Lung microvascular endothelial cell (primary cell): Measurements from ENCODE around the gene DSC1. TPM values are rescaled to one million over a fixed set of nuclear protein-coding genes. Genes with fewer than 3 reads are reported as not detected.
"Not testable (repeated sequence)": the region's sequence is repeated elsewhere in the genome, so short reads cannot be mapped to it uniquely, and the experiment has no call there.

Experiments
- DNase-seq, 2 donors: peaks; one replicate each; pipeline versions ENCODE4 v3.0.0 to v3.0.0-alpha.2; 2010; ENCODE audit warnings: low read depth in 2 of 2
- total RNA-seq: library from RNA; depleted of rRNA; stranded (reverse); fragments of >200 nt; gene quantifications from 2 replicates; pipeline ENCODE4 v1.2.1, GENCODE V29; 2014

The DSC1 gene, protein sequence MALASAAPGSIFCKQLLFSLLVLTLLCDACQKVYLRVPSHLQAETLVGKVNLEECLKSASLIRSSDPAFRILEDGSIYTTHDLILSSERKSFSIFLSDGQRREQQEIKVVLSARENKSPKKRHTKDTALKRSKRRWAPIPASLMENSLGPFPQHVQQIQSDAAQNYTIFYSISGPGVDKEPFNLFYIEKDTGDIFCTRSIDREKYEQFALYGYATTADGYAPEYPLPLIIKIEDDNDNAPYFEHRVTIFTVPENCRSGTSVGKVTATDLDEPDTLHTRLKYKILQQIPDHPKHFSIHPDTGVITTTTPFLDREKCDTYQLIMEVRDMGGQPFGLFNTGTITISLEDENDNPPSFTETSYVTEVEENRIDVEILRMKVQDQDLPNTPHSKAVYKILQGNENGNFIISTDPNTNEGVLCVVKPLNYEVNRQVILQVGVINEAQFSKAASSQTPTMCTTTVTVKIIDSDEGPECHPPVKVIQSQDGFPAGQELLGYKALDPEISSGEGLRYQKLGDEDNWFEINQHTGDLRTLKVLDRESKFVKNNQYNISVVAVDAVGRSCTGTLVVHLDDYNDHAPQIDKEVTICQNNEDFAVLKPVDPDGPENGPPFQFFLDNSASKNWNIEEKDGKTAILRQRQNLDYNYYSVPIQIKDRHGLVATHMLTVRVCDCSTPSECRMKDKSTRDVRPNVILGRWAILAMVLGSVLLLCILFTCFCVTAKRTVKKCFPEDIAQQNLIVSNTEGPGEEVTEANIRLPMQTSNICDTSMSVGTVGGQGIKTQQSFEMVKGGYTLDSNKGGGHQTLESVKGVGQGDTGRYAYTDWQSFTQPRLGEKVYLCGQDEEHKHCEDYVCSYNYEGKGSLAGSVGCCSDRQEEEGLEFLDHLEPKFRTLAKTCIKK
- under 0.01 TPM in 1 of 2 replicates, not detected in the other for total RNA-seq

DNA sequence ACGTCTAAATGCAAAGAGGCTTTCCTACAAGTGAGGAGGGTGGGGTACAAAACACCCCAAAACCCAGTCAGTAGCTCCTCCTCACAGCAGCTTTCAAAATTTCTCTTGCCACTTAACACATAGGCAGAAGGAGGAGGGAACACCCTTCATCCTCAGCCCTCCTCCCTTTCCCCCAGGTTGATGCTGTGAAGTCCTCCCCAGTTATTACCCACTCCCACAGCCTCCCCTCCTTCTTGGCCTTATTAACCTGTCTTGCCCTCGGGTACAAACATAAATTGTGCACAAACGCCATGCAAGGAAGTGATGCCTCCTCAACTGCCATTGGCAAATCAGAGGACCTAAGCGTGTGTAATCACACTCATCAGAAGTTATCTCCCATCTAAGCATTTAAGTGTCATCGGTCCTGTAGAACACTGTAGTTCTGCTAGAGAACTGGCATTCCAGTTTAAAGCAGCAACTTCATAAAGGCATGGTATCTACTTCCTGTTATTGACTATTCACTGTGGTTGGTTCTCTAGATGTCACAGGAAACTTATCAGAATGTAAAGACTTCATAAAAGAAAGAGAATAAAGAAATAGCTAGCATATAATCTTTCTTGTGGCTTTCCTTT is at the start of gene DSC1:
TSS of gene DSC1 (minus strand) at position 32 of the 611 bp plus-strand sequence. CDS start 262 bp downstream, outside the sequence.
- no peak for DNase-seq

DNA sequence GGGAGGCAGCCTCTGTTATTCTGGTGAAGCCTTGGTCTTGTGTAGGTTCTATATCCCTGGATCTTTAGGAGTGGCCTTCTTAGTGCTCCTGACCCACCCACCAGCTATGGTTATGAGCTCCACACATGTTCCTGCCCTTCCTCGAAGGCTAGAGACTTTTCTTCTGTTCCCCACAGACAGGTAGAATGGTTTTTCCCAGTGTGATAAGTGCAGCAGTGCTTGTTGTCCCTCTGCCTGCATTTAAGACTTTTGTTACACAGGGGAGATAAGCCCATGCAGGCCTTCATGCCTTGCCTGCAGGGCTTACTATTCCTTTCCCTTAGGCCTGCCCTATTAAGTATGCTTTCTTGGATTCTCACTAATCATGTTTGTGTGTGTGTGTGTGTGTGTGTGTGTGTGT is 48.4 kb upstream of the DSC1 start:
- DNase-seq = no peak

DNA sequence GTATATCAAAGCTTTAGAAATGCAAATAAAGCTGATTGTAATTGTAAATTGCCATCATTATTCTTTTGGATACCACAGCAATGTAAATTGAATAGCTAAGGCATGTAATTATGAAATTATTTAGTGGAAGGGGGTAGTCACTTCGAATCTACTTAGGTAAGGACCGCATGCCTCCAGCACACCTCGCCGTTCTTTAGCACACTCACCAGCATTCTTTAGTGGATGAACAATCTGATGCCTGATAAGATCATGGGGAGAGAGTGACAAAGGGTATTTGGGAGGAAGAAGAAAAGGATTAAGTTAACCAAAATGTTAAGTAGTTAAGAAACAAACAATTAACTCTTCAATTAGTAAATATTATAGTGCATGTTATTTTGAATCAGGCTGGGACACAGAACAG is 46.4 kb upstream of the DSC1 start:
- no peak for DNase-seq

DNA sequence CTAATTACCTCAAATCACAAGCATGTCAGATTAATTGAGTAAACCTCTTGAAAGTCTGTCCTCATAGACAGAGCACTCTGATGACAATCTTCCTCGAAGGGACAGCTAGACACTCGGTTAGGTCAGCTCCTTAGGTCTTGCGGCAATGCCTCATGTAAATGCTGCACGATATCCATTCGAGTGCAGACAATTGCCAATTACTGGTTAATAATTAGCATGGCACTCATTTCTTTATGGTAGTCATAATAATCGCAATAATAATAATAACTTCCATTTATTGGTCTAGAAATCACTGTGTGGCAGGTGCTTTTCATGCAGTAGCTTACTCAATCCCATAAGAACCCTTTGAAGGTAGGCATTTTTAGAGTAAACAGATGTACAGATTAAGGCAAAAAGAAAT is 44.7 kb upstream of the DSC1 start:
- DNase-seq = no peak

DNA sequence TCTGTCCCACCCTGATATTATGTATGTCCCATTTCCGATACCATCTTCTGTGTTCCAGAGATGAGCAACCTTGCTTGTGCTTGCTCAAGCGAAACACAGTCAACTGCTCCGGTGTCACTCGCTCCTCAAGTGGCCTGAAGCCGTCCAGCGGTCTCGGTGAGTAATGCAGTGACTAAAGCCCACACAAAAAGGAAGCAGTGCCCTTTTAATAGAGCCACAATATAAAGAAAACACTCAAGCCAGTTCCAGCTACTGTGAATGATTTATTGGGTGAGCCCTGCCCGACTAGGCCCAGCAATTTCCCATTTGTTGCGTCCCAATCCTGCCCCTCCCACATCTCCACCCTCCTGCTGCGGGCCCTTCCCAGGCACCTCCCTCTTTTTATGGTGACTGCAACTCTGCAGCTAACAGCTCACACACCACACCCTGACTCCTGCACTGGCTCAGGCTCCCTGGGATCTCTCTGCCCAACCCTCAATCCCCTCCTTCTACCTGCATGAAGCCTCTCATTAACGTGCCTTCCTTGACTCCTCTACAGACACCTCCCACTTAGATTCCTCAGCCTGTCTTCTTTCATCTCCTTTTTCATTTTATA is 44.2 kb upstream of the DSC1 start:
- peak in 1 of 2 donors; percentile 58 for DNase-seq

DNA sequence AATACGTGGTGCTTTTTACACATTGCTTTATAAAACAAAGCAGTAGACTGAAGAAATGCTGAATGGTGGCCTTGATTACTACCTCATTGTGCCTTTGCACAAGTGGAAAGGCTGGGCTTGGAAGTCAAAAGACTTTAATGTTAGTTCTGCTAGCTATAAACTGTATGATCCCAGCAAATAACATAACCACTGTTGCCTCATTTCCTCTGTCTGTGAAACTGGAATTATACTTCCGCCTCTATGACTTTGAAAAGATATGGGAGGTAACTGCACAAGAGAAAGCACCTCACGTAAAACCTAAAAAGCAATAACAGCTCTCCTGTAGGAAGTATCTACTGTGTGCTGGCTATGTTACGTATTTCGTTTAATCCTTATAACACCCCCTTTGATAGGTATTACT is 43.4 kb upstream of the DSC1 start:
- DNase-seq = no peak

DNA sequence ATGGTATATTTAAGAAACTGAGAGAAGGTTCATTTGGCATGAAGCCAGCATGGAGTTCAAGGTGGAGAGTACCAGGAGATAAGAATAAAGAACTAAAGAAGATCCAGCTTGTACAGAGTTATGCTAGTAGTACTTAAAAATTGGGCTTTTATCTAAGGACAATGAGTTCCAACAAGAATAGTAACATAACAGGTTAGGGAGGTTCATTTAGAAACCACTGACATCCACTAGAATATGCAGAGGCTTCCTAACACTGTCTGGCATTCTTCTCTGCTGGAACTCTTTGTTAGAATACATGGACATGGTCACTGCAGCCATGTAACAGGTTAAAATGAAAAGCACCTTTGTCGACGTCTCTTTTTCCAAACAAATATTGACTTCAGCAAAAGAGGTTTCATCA is 42.6 kb upstream of the DSC1 start:
- DNase-seq = no peak

DNA sequence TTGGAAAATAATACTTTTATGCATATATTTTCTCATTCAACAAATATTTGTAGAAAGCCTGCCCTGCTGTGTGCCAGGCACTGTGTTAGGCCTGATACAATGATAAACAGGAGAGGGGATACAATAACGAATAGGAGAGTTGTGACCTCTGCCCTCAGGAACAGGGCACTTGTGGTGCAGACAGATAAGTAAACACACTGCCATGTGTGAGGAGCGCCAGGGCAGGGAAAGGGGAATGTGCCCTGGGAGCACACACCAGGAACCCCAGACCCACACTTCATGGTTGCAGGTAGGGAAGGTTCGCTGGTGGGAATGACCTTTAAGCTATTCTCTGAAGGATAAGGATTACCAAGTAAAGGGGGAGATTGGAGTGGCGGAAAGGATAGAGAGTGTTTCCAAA is 42.2 kb upstream of the DSC1 start:
- no peak for DNase-seq

DNA sequence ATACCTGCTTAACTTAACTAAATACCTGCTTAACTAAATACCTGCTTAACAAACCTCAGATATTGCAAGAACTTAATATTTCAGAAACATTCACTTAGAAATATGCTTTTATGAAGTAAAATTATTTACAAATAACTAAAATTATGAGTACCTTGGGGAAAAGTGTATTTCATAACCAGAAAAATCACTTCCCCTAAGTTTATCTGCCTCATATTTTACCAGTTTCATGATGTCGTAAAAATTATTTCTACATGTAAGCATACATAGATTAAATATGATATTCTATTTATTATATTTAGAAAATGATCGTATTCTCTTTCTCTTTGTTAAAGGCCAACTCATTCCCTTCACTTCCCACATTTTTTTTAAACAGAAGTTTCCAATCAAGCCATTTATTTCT is 41.5 kb upstream of the DSC1 start:
- DNase-seq = no peak

DNA sequence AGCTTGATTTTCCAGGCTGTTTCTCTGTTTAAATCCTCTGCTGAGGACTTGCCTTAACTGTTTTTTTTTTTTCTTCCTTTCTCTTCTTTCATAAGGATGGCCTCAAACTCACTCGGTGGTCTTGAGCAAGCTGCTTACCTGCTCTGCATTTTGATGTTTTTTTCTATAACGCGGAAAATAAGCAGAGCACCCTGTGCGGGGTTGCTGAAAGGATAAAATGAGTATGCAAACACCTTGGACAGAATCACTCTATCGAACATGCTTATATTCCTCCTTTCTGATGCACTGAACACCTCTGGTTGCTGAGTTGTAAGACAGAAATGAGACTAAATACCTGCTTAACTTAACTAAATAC is 41.1 kb upstream of the DSC1 start:
- DNase-seq = no peak

DNA sequence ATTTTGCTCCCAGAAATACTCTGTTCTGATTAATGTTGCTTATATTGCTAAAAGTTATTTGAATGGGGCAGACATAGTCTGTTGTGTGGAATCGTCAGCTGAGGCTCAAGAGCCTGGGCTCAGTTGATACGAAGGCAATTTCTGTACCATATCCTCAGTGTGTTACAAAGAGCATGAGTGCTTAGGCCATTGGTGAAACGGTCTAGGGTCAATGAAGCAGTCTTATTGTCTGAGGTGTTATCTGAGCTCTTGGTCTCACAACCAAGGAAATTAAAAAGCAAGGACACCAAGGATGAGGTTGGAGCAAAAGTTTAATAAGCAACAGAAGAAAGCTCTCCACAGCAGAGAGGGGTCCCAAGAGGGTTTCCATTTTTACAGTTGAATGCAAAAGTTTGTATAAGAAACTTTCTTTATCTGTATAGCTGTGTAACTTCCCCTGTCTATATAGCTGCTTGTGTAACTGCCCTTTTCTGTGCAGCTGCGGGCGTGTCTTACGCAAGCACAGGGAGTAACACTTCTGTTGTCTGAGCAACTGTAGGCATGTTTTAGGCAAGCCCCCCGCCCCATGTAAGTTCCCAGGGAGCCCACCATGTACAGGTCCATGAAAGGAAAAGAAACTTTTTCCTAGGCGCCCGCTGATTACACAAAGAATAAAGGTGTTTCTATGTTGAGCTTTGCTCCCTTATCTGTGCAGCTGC is 40.6 kb upstream of the DSC1 start:
- no peak for DNase-seq

DNA sequence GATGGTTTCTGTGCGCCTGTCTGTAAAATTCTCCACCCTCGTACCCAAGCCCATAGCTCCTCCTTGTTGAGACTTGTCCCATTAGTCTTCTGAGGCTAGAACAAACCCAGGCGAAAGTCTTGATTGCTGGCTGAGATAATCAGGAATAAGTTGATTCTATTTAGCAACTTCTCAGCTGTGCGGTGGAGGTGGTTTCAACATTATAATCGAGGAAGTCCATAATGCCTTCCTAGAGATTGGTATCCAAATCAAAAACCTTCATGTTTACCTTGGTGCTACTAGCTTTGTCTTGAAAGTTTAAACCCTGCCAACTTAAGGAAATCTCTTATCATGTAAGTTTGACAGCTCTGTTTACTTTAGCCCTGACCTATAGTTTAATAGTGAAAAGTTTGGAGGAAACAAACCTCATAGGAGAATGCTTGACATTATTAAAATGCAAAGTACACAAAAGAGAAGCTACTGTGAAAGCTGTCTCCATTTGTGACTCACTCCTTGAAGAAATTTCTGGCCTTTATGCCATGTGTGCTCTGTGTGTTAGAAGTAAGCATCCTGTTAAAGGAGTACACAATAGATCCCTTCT is 36.6 kb upstream of the DSC1 start:
- no peak for DNase-seq

DNA sequence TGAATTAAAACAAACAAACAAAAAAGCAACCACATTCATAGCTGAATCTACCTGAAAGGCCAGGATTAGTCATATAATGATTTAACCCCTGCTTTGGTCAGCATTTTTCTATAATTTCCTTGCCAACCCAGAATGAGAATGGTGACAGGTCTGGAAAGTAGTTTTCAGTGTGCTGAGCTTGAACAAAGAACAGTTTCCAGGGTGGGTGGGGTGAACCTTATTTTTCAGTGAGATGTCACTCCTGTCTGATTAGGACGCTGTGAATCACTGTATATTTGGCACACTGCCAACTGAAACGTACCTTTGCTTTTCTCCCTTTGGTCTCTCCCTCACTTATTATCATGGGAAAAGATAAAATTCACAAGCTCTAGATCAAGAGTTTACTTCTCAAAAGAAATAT is 35.0 kb upstream of the DSC1 start:
- peak in 1 of 2 donors; percentile 19 for DNase-seq

DNA sequence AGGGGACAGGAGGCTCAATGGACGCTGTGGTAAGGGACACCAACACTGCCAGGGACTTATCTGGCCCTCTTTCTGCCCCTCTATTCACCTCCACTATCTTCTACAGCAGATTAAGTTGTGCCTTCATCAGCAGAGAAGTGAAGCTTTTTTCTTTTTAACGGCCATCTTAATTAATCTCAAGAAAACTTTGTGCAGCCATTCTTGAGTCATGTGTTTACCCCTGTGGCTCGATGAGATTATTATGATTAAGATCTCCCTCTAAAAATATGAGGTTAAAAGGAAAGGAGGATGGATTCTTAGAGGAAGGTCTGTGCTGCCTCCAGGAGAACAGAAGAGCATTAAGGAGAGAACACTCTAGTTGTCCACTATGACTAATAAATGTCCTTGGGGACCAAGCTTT is 32.4 kb upstream of the DSC1 start:
- DNase-seq = no peak

DNA sequence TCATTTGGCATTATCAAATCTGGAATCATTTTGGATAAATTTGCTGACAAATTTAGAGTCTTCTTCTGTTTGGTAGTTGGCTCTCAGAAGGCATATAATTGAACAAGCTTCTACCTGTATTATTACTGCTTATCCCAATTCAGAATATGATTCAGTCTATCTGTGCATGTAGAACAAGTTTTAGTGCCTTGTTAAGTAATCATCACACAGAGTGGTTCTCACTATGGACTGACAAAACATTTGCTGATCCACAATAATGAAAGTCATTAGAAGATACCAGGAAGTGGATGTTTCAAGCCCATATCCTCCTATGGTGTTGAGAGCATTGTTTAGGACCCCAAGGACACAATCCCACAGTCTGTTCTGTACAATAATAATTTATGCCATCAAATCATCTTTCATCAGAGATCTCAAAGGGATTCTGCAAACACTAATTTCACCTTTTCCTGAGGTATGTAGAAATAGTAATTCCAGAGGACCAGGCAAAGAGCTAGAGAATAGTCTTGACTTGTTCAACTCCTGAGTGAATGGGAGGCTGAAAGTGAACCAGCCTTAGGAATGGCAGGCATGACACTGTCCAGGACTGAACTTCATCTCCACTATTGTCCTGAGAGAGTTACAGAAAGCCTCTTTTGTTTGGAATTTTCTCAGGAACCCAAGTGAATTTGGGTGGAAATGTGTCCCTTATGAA is 29.6 kb upstream of the DSC1 start:
- DNase-seq = no peak

DNA sequence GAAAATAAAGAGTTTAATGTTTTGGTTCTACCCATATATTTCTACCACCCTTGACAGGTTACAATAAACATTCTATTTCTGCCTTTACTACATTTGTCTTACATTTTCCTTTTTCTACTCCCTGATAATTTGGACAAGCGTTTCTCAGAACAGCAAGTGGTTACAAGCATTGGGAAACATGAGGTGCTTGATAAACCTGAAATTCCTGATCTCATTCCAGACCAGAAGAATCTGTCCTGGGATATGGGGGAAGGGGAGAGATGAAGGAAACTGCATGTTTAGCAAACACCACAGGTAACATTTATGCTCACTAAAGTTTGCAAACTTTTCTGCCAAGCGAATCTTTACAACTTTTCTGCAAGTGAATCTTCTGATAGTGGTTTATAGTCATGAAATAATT is 28.3 kb upstream of the DSC1 start:
- DNase-seq = no peak

DNA sequence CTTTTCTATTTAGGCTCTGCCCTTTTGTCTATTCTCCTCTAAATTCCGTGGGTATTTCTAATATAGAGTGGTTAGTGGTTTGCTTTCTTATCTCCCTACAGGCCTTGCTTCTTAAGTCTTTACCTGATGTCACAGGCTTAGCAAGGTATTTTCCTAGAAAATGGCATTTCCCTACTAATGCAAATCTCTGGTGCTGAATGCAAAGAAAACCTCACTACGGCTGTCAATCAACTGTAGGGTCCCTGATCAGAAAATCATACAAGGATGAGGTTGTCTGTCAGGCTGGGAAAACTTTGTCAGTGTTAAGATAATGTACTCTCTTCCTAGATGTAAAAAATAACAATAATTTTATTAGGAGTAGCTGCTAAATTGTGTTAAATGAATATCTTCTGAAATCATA is 27.1 kb upstream of the DSC1 start:
- no peak for DNase-seq

DNA sequence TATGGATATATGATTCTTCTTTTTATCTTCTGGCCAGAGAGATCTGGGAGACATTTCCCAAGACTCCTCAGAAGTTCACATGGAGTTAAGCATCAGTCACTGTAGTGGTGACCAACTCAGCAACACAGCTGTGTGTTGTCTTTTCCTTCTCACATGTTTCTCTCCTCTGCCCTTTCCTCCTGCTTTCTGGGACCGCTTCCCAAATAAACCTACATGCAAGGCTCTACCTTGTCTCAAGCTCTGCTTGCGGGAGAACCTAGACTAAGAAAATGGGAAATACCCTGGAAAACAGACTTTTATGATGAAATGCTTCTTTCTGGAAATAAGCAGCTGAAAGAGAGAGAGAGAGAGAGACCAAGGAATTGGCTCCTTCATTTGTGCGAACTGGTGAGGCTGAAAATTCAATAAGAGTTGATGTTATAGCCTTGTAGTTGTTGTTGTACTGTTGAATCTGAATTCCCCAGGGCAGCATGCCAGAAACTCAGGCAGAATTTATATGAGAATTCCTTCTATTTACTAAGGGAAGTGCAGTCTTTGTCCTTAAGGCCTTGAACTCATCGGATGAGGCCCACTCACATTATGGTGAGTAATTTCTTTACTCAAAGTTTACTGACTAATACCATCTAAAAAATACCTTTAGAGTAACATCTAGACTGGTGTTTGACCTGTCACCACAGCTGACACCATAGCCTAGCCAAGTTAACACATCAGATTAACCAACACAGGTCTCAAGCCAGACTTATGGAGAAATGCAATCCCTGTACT is 22.7 kb upstream of the DSC1 start:
- peak in 1 of 2 donors; percentile 6 for DNase-seq

DNA sequence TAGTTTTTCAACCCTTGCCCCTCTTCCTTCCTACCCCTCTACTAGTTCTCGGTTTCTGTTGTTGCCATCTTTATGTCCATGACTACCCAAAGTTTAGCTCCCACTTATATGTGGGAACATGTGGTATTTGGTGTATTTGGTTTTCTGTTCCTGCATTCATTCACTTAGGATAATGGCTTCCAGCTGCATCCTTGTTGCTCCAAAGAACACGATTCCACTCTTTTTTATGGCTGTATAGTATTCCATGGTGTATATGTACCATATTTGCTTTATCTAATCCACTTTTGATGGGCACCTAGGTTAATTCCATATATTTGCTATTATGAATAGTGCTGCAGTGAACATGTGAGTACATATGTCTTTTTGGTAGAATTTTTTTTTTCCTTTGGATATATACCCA is 20.6 kb upstream of the DSC1 start:
- DNase-seq = no peak

DNA sequence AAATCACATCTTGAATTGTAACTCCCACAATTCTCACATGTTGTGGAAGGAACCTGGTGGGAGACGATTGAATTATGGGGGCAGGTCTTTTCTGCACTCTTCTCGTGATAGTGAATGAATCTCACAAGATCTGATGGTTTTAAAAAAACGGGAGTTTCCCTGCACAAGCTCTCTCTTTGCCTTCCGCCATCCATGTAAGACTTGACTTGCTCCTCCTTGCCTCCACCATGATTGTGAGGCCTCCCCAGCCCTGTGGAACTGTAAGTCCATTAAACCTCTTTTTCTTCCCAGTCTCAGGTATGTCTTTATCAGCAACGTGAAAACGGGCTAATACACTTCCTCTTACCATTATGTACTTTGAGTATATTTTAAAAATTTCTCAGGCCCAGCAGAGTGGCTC is 14.7 kb upstream of the DSC1 start:
- DNase-seq = not testable (repeated sequence)
